SK-N-SH (cell line): ENCODE measurements around the gene AGGF1. TPM values are rescaled to one million over a fixed set of nuclear protein-coding genes. Genes with fewer than 3 reads are reported as not detected.

Experiments used
- CTCF ChIA-PET: fragments of 300-600, 350-600 bp; formaldehyde crosslinking; extraction: SDS; loops from one replicate; lab custom pipeline; 2021; lab: Yijun Ruan, JAX
- POLR2A ChIA-PET: fragments of 350-600 bp; sonication (Branson Sonifier 250); formaldehyde crosslinking; extraction: SDS; loops from one replicate; lab custom pipeline; 2020; ENCODE audit warnings: antibody characterized with exemption, inconsistent platforms; lab: Yijun Ruan, JAX
- DNase-seq: peaks from one replicate; pipeline ENCODE4 v3.0.0; 2012
- H2AFZ ChIP-seq: fragments of 200-600 bp; sonication (generic); 2 replicates; pipeline ENCODE4 v1.8.1; 2016; ENCODE audit warnings: antibody characterized with exemption, mild to moderate bottlenecking, low read depth
- H3F3A ChIP-seq: fragments of 200-600 bp; sonication (generic); replicated peaks from 2 replicates; pipeline ENCODE3; 2016; ENCODE audit warnings: antibody characterized with exemption, mild to moderate bottlenecking; ENCODE audit not compliant: insufficient read depth
- H3K27ac ChIP-seq, 2 experiments: fragments of 200-500 bp in 1 of 2; fragments of 200-600 bp in 1 of 2; sonication (Bioruptor generic) in 1 of 2; sonication (generic), shearing (Covaris generic) in 1 of 2; 2 replicates each; pipeline versions ENCODE4 v1.5.1 to v1.6.1; 2014 to 2016; ENCODE audit warnings: low read depth in 2 of 2, inconsistent platforms in 1 of 2, low read length in 1 of 2, mild to moderate bottlenecking in 1 of 2, mixed read lengths in 1 of 2
- H3K27me3 ChIP-seq: fragments of 200-600 bp; sonication (generic), shearing (Covaris generic); 2 replicates; pipeline ENCODE4 v1.6.1; 2016; ENCODE audit warnings: mixed run types; ENCODE audit not compliant: insufficient read depth
- H3K36me3 ChIP-seq, 2 experiments: fragments of 200-500 bp in 1 of 2; fragments of 200-600 bp in 1 of 2; sonication (Bioruptor generic) in 1 of 2; sonication (generic) in 1 of 2; replicated peaks in 1 of 2; 2 replicates each; pipeline versions ENCODE3 to v1.5.1; 2014 to 2016; ENCODE audit warnings: low read length in 1 of 2, mild to moderate bottlenecking in 1 of 2; ENCODE audit not compliant: insufficient read depth in 2 of 2, control insufficient read depth in 1 of 2
- H3K4me1 ChIP-seq, 2 experiments: fragments of 200-500 bp in 1 of 2; fragments of 200-600 bp in 1 of 2; sonication (Bioruptor generic) in 1 of 2; sonication (generic), shearing (Covaris generic) in 1 of 2; 2 replicates each; pipeline versions ENCODE4 v1.5.1 to v1.6.1; 2014 to 2016; ENCODE audit warnings: low read depth in 1 of 2, low read length in 1 of 2, mixed run types in 1 of 2; ENCODE audit not compliant: insufficient read depth in 2 of 2, control insufficient read depth in 1 of 2
- H3K4me2 ChIP-seq: fragments of 200-600 bp; sonication (generic), shearing (Covaris generic); 2 replicates; pipeline ENCODE4 v1.6.1; 2017; ENCODE audit warnings: mixed run types
- H3K4me3 ChIP-seq, 2 experiments: fragments of 200-500 bp in 1 of 2; fragments of 200-600 bp in 1 of 2; sonication (Bioruptor generic) in 1 of 2; sonication (generic), shearing (Covaris generic) in 1 of 2; 2 replicates each; pipeline versions ENCODE4 v1.5.1 to v1.8.1; 2014 to 2016; ENCODE audit warnings: low read depth in 2 of 2, inconsistent platforms in 1 of 2, low read length in 1 of 2, mild to moderate bottlenecking in 1 of 2, mixed read lengths in 1 of 2, moderate library complexity in 1 of 2
- H3K79me2 ChIP-seq: fragments of 200-600 bp; sonication (generic); 2 replicates; pipeline ENCODE4 v1.8.1; 2017; ENCODE audit warnings: mild to moderate bottlenecking; ENCODE audit not compliant: insufficient read depth
- H3K9ac ChIP-seq: fragments of 200-600 bp; sonication (generic); 2 replicates; pipeline ENCODE4 v1.6.1; 2017; ENCODE audit warnings: mixed run types
- H3K9me2 ChIP-seq: fragments of 200-600 bp; sonication (generic); 2 replicates; pipeline ENCODE4 v1.6.1; 2017; ENCODE audit warnings: mixed run types
- H3K9me3 ChIP-seq: fragments of 200-600 bp; sonication (generic); 2 replicates; pipeline ENCODE4 v1.6.1; 2017; ENCODE audit warnings: mixed run types, mild to moderate bottlenecking, moderate library complexity
- H4K20me1 ChIP-seq: fragments of 200-600 bp; sonication (generic); 2 replicates; pipeline ENCODE4 v1.6.1; 2017; ENCODE audit warnings: mild to moderate bottlenecking, mixed run types; ENCODE audit not compliant: insufficient read depth
- CTCF ChIP-seq: fragments of 200-600 bp; sonication (generic); IDR thresholded peaks from 2 replicates; pipeline ENCODE4 v1.6.1; 2017; ENCODE audit warnings: antibody characterized with exemption, mild to moderate bottlenecking, moderate library complexity
- FOXJ3 ChIP-seq: sonication (generic); formaldehyde crosslinking; IDR thresholded peaks from 2 replicates; pipeline ENCODE4 v1.5.1; 2020; ENCODE audit warnings: mild to moderate bottlenecking, missing genetic modification reagents
- MEF2A ChIP-seq: IDR thresholded peaks from 2 replicates; pipeline ENCODE4 v1.4.0; 2012; ENCODE audit warnings: low read depth, borderline replicate concordance
- NFIC ChIP-seq: IDR thresholded peaks from 2 replicates; pipeline ENCODE4 v1.4.0; 2012; ENCODE audit warnings: borderline replicate concordance
- NRF1 ChIP-seq: IDR thresholded peaks from 2 replicates; pipeline ENCODE4 v1.6.1; 2012; ENCODE audit warnings: low read depth, mild to moderate bottlenecking, low read length
- PBX3 ChIP-seq: IDR thresholded peaks from 2 replicates; pipeline ENCODE4; 2012
- RAD21 ChIP-seq: IDR thresholded peaks from 2 replicates; pipeline ENCODE4 v1.6.1; 2012; ENCODE audit warnings: mild to moderate bottlenecking, low read length
- RXRA ChIP-seq: IDR thresholded peaks from 2 replicates; pipeline ENCODE4 v1.4.0; 2012; ENCODE audit warnings: low read depth, mild to moderate bottlenecking, borderline replicate concordance
- SIN3A ChIP-seq: IDR thresholded peaks from 2 replicates; pipeline ENCODE4 v1.6.1; 2012; ENCODE audit warnings: low read depth, mild to moderate bottlenecking, low read length, moderate library complexity, borderline replicate concordance
- SMC3 ChIP-seq: IDR thresholded peaks from 2 replicates; pipeline ENCODE4 v1.6.1; 2012; ENCODE audit warnings: low read depth, low read length, improper control_type of control experiment
- USF1 ChIP-seq: IDR thresholded peaks from 2 replicates; pipeline ENCODE4 v1.4.0; 2012; ENCODE audit warnings: low read depth, borderline replicate concordance
- YY1 ChIP-seq: IDR thresholded peaks from 2 replicates; pipeline ENCODE4 v1.4.0; 2012; ENCODE audit warnings: low read depth, mild to moderate bottlenecking
- WGBS: methylation state at CpG from one replicate; pipeline ENCODE4 v1.1.6; 2017; ENCODE audit warnings: low lambda C conversion rate; 5-methylcytosine and 5-hydroxymethylcytosine counted together
- polyA plus RNA-seq, 3 experiments: library from polyadenylated mRNA; depleted of rRNA; stranded (reverse); fragments of >200 nt; gene quantifications; 2 replicates each; pipeline ENCODE4 v1.2.3, GENCODE V29; 2012

Gene AGGF1
- polyA plus RNA-seq, 1 of the 3 experiments (the other 2 are of a cell fraction): 9.8 TPM

- no peaks in the 10 kb centered on the region for H3K27me3 ChIP-seq
- TF ChIP-seq YY1: no peak
- TF ChIP-seq RXRA: no peak
- TF ChIP-seq, all 33 proteins: peak for 0
- no peaks in the 10 kb centered on the region; a peak in 1 of 4 replicates for H3K4me1 ChIP-seq
- H3K4me3 ChIP-seq: no peak overlapping the region
- H3K79me2 ChIP-seq: no peaks in the 10 kb centered on the region
- POLR2A ChIA-PET: no interaction called here
- H2AFZ ChIP-seq: no peak overlapping the region
- H3K9ac ChIP-seq: no peak overlapping the region
- H3K36me3 ChIP-seq: no peaks in the 10 kb centered on the region
- H3K27ac ChIP-seq: no peak overlapping the region
- 81% methylated on average over 5 of the region's 5 CpGs for WGBS
- CTCF ChIA-PET: no interaction called here
- no peaks in the 10 kb centered on the region for H3K9me3 ChIP-seq
- no peak overlapping the region for H3K4me2 ChIP-seq
- DNase-seq: no peak
- no peaks in the 10 kb centered on the region for H4K20me1 ChIP-seq
- H3K9me2 ChIP-seq: no peaks in the 10 kb centered on the region
- no peaks in the 10 kb centered on the region for H3F3A ChIP-seq
Observed at GRCh38 chr5:77011498-77011897, 18.7 kb upstream of the AGGF1 start.

- Histone ChIP-seq H3K4me2 (no peak overlapping the region), H3K9ac (no peak overlapping the region), H3K27ac (no peak overlapping the region), H3K27me3 (0 out of 2 replicates have a peak, but pooled peaks cover 4% of the 10 kb centered on the region), H3K4me3 (no peak overlapping the region), H3K36me3 (no peaks in the 10 kb centered on the region), H3K4me1 (no peaks in the 10 kb centered on the region; a peak in 1 of 4 replicates), H3F3A (no peaks in the 10 kb centered on the region), H3K9me3 (no peaks in the 10 kb centered on the region), H3K79me2 (no peaks in the 10 kb centered on the region), H4K20me1 (no peaks in the 10 kb centered on the region), H2AFZ (no peak overlapping the region), H3K9me2 (no peaks in the 10 kb centered on the region)
- POLR2A ChIA-PET: no interaction called here
- 67% methylated on average over 2 of the region's 2 CpGs for WGBS
- no peak for DNase-seq
- TF ChIP-seq SIN3A: no peak
- TF ChIP-seq RXRA: no peak
- TF ChIP-seq FOXJ3 (CRISPR knock-in tag): no peak
- TF ChIP-seq MEF2A: no peak
- TF ChIP-seq NRF1: no peak
- no peak for TF ChIP-seq PBX3
- TF ChIP-seq NFIC: no peak
- CTCF ChIA-PET: no interaction called here
Observed at GRCh38 chr5:77012601-77013000, 17.6 kb upstream of the AGGF1 start.

- H3K4me2 ChIP-seq: no peak overlapping the region
- peak; percentile 53 for TF ChIP-seq CTCF
- peak; percentile 67 for TF ChIP-seq RAD21
- TF ChIP-seq USF1: no peak
- TF ChIP-seq SMC3: peak; percentile 54
- H3K9me2 ChIP-seq: no peaks in the 10 kb centered on the region
- H3K27ac ChIP-seq: no peak overlapping the region
- H3K4me1 ChIP-seq: no peaks in the 10 kb centered on the region
- no peaks in the 10 kb centered on the region for H4K20me1 ChIP-seq
- no peaks in the 10 kb centered on the region for H3K79me2 ChIP-seq
- H3K36me3 ChIP-seq: no peaks in the 10 kb centered on the region
- POLR2A ChIA-PET: no interaction called here
- no peak overlapping the region for H3K4me3 ChIP-seq
- CTCF ChIA-PET: interaction anchor here (0.6 to 3.2 kb wide), 12 partner anchors 11 to 477 kb away, joined by 3 to 62 read pairs (median 5); no protein-coding TSS in a partner anchor
- H3K27me3 ChIP-seq: 0 out of 2 replicates have a peak, but pooled peaks cover 5% of the 10 kb centered on the region
- 38% methylated on average over 3 of the region's 3 CpGs for WGBS
- H3K9me3 ChIP-seq: no peaks in the 10 kb centered on the region
- DNase-seq: no peak
- no peak overlapping the region for H3K9ac ChIP-seq
- H3F3A ChIP-seq: no peaks in the 10 kb centered on the region
- H2AFZ ChIP-seq: no peak overlapping the region
Observed at GRCh38 chr5:77015938-77016569, 14.2 kb upstream of the AGGF1 start.
